Fibroblast of the conjunctiva (primary cell): ENCODE data around the gene EFNA2.
A peak's percentile ranks its signal among the peaks of the same experiment; 100 is the strongest.

Experiments used
- DNase-seq: peaks from one replicate; pipeline ENCODE4 v3.0.0-alpha.2; 2010; ENCODE audit warnings: low read depth

The EFNA2 gene

DNA sequence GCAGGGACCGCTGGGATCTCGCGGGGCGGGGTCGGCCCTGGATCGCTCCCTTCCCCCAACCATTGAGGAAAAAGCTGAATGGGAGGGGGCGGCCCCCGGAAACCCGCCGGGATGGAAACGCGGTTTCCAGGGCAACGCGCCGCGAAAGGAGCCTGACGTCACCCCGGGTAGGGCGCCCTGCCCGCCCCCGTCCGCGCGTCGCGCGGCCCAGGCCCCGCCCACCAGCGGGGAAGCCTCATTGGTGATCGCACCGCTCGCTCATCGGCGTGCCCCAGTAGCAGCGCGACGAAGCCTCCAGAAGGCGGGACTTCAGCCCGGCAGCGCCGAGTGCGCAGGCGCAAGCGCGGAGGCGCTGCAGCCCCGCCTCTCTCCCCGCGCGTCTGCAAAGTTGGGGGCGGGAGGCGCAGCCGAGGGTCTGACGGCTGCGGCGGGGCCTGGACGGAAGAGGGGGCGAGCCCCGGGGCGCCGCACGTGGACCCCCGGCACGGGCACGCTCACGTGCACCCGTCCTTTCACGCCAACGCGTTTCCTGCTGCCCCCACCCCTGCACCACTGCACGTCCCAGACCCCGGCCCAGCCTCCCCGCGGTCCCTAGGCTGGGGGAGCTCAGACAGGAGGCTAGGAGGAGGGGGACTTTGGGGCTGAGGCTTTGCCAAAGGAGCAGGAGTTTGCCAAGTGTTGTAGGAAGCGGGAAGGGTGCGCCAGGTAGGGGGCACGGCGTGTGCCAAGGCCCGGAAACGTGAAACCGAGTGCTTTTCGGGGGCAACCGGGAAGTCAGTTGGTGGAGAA, 24.7 kb upstream of the EFNA2 start:
- peak; percentile 94 for DNase-seq

DNA sequence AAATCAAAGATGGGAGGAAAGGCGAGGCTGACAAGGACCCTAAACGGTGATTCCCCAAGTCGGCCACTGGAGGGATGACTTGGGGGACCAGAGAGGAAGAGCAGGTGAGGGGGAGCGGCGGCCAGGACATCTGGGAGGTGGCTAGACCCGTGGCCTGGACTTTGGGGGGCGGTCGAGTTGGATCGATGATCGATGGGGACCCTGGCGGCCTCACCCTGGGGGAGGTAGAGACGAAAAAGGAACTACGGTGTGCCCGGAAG, 24.2 kb upstream of the EFNA2 start:
- no peak for DNase-seq

DNA sequence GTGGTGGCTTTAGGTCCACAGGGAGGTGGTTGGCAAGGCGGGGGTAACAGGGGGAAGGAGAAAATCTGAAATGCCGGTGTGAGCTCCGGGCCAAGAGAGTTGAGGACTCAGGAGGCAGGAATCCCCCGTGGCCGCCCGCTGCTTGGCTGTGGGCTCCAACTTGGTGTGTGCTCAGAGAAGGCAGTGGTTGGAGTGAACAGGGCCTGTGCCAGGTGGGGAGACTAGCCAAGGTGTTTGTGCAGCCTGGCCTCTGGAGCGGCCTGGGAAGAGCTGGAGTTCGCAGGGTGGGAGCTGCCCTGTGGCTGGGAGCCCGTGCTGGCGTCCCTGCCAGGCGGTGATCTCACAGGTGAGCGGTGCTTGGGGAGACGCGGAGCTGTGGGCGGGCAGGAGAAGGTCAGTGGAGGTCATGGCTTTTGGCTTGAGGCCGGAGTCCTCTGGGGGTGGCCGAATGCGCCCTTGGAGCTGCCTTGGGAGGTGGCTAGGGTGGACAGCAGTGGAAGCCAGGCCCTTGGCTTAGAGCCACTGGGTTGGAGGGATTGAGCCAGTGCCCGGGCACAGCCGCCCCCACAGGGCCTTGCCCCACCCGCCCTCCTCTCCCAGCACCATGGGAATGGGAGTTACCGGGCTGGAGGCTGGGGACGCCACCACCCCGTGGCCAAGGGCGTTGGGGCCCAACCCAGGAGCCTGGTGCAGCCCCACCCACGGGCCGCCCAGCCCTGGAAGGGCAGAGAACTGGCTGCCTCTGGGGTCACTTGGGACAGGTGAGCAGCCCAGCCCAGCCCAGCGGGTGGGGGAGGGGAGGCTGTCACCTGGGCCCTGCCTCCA, 23.7 kb upstream of the EFNA2 start:
- no peak for DNase-seq

DNA sequence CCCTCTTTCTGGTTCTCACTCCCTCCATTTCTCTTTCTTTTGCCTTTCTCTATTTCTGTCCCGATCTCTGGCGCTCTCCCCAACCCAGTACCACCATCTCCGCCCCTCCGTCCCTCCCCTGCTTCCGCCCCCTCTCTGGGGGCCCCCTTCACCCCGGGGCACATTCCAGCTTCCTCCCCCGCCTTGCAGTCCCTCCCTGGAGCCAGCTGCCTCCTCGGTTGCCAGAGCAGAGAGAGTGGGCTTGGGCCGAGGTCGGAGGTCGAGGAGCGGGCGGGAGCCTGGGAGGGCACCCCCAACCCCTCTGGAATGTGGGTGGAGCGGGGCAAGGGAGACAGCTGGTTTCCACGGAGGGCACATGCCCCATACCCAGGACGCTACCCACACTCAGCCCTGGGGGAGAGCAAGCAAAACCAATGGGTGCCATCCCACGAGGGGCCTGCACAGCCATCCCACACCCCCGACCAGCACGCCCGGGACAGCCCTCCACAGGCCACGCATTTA, 23.0 kb upstream of the EFNA2 start:
- DNase-seq: no peak

DNA sequence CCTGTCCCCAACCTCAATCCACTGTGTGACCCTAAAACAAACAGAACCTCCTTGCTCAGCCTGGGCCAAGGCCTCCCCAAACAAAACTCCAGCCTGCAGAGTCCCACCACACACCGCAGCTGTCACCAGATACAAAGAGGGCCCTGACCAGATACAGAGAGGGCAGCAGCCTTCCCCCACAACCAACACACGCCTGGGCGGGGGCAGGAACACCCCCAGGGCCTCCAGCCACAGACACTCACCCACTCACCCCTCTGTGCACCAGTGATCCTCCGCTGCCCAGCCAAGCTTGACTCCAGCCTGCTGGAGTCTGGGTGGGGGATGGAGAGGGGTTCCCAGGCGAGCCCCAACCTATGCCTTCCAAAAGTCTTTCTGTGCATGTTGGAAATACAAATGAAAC, 22.5 kb upstream of the EFNA2 start:
- DNase-seq: no peak

DNA sequence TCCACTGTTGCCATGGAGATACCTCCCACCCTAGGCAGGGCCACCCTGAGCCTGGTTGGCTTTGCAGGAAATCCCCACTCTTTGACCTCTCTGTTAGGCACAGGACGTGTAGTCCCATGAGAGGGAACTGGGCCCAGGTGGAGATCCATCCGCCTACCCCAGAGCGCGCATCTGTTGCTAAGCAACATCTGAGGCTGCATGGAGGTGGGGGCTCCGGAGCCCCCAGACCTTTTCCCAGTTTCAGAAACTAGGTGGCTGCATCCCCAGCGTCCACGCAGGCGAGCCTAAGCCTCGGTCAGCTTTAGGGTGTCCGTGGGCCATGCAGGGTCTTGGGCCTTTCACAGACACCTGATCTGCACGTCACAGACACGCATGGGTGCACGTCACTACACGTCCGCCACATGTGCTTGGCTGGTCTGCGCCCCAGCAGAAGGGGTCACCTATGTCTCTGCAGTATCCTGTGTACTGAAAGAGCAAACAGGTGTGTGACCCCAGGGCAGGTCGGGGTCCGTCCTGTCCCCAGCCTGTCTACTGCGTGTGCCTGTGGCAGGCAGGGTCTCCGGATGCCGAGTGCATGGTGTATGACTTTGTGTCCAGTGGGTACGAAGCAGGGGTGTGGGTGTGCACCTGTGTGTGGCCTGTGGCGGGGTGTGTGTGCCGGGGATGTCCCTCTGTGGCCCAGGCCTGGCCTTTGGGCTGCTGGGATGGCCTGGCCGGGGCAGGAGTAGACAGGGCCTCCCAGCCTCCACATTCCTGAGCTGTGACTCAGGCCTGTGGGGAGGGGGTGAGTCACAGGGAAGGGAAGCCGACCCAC, 20.7 kb upstream of the EFNA2 start:
- DNase-seq: peak; percentile 73

DNA sequence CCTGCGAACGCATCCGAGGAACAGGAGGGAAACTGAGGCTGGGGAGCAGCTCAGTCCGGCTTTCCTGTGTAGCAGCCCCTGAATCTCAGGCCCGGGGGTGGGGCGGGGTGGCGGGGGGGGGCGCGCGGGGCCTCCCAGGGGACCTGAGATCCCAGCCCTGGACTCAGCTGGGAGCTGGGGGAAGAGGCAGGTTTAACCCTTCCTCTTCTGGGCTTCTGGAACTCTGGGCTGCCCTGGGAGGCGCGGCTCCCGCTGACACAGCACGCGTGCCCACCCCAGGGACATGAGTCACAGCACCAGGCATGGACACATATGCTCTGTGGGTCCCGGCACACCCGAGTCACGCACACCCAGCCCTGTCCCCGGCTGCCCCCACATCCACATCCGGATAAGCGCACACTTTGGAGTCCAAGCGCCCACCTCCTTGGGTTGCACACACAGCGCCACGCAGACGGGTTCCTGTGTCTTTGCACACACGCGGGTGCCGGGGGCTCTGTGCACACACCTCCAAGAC, 20.0 kb upstream of the EFNA2 start:
- no peak for DNase-seq

DNA sequence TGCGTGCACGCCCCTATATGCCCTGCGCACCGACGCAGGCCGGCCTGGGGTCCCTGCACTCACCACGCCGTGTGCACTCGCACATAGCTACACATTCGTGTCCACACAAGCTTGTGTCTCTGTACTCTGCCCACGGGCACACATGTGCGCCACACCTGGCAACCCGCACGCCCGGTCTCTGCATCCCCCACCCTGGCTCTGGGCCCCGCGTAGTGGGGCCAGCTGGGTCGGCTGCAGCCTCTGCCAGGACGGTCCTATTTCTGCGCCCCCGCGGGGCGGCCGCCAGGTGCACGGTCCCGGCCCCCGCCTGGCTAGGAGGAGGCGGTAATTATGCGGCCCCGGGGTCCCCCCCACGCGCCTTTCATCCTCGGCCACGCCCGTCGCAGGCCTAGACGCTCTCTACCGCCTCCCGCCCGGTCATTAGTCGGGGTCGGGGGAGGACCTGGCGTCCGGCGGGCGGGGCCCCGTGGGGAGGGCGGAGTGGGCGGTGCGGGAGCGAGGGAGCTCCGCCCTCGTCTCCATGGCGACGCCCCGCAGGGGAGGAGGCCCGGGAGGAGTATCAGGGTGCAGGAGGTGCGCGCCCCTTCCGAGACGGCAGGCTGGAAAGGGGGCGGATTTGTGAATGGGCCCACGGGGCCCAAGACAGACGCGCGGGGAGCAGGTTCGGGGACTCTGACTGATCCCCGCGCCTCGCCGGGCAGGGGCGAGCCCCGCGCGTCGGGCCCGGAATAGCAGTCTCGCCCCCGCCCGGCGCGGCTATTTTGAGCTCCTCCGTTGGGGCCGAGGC, 19.4 kb upstream of the EFNA2 start:
- DNase-seq: no peak

DNA sequence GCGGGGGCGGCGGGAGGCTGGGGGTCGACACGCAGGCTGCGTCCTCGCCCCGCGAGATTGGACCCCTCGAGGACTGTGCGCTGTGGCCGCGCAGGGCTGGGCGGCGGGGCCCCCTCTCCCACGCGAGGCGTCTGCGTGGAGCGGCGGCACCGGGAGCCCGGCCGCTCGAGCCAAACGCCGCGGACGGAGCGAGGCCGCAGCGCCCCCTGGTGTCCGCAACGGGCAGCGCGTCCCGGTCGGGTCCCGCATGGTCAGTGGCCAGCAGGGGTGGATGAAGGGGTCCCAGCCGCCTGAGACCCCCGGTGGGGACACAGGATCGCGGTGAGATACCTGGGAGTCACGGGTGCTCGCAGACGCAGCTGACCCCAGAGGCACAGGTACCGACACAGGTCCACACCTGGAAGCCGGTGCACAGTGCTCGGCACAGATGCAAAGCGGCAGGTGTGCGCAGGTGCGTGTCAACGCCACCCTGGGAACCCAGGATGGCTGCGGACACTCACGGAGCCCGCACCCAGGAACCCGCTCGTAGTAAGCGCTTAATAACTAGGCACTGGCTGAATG, 18.7 kb upstream of the EFNA2 start:
- DNase-seq: no peak

DNA sequence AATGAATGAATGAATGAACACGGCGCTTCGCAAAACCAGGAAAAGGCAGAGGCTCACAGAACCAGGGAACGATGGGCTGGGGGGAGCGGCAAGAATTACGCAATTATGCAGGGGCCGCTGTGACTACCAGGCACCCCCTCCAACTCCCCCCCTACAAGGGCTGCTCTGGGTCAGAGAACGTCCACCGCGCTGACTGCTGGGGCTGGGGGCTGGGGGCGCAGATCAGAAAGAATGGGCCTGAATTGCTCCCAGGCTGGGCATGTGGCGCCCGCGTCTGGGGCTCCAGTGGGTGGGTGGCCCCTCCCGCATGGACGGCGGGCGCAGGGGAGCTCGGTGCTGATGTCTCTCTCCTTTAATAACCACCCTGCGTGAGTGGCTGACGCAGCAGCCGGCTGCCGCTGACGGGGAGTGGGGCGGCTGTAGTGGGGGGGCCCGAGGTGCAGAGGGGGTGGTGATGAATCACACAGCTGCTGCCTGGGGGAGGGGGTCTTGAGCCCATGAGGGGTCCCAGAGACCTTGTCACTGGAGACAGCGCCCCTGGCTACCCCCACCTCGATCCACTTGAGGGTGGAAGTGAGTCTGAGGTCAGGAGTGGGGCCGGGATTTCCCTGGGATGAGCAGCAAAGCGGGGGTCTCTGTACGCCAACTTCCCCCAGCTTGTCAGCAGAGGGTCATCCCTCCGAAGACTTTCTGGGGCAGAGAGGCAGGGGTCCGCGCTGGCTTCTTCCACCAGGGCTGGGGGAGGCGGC, 18.0 kb upstream of the EFNA2 start:
- DNase-seq: no peak

DNA sequence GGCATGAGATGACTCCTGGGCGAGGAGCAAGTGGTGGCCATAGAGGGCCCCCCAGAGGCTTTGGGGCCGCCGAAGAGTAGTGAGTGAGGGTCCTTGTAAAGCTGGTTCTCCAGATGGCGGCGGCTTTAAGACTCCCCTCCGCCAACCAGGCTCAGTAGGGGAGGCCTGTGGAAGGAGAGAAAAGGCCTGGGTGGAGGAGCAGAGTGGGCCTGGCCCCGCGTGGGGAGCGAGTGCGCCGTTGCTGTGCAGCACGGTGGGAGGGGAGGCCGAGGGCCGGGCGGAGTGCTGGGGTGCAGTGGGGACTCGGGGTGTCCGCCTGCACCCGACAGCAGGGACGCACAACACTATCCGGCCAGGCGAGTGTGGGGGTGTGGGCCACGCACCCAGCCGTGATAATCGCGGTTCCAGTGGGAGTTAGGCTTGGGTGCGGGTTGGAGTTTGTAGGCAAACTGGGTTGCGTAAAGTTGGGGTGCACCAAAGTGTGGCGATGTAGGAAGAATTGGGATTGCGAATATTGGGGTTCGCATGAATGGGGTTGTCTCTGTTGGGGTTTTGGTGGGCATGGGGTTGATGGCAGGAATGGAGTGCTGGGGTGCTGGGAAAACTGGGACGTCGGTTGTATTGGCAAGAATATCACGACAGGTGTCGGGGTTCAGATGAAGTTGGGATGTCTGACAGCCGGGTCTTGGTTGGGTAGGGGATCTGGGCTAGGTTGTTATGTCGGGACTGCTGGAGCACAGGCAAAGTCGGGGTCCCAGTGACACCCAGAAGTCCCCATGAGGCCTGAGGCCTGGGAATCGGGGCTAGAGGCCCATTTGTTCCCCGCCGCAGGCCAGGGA, 17.2 kb upstream of the EFNA2 start:
- no peak for DNase-seq

DNA sequence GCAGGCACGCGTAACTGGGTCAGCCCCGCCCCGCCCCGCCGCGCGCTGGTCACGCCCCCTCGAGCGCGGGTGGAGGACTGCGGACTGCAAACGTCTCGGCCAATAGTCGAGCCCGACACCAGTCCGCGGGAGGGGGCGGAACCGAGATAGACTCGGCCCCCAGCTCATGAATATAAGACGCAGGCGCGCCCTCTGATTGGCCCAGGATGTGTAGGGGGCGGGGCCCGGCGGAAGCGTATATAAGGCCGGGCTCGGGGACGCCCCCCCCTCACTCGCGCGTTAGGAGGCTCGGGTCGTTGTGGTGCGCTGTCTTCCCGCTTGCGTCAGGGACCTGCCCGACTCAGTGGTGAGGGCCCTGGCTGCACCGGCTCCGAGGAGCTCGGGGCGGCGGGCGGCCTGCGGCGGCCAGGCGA, 16.6 kb upstream of the EFNA2 start, which contains the start of gene CIRBP:
TSS of gene CIRBP (plus strand) at position 268 of the 413 bp plus-strand sequence. CDS start 1,602 bp downstream, outside the sequence.
- peak; percentile 99 for DNase-seq

DNA sequence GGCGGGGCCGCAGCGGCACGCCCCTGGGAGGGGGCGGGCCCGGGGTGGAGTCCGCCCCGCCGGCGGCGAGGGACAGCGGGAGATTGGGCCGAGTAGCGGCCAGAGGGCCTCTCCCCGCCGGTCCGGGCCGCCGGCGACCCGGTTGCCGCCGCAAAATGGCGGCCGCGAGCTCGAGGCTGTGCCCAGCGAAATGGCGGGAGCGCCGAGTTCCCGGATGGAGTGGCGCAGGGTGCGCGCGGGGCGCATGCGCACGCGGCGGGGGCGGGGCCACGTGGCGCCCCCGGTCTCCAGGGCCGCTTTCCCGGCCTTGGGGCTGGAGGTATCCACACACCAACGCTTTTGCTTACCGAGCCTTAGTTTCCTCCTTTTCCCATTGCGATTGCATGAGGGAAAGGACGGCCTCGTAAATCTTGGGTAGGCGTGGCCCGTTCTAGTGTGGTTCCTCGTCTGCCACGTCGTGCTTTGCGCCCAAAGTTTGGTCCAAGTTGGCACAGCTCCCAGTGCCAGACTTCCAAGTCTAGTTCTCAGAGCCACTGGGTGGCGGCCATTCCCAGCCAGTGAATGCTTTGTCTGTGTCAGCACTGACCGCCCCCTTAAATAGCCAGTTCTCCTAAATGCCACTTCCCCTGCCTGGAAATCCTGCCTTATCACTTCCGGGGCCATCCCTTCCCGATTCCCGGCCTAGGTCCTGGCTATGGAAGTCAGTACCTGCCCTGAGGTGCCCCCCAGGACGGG, 16.0 kb upstream of the EFNA2 start:
- peak; percentile 81 for DNase-seq

DNA sequence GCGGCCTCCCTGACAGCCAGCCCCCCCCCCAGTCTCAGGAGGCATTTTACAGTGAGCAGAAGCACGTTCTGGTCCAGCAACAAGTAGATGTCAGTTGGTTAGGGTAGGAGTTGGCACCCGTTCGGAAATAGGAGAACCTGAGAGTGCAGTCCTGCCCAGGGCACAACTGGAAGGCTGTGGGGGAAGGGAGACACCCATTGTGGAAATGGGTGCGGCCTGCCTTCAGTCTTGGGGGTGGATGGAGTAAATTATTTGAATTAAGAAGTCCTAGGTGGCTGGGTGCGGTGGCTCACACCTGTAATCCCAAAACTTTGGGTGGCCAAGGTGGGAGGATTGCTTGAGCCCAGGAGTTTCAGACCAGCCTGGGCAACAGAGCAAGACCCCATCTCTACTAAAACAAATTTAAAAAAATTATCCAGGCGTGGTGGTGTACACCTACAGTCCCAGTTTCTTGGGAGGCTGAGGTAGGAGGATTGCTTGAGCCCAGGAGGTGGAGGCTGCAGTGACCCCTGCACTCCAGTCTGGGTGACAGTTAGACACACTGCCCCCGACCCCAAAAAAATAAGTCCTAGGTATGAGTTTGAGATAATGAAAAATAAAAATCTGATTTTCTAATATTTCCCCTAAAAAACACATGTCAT, 15.3 kb upstream of the EFNA2 start:
- no peak for DNase-seq

DNA sequence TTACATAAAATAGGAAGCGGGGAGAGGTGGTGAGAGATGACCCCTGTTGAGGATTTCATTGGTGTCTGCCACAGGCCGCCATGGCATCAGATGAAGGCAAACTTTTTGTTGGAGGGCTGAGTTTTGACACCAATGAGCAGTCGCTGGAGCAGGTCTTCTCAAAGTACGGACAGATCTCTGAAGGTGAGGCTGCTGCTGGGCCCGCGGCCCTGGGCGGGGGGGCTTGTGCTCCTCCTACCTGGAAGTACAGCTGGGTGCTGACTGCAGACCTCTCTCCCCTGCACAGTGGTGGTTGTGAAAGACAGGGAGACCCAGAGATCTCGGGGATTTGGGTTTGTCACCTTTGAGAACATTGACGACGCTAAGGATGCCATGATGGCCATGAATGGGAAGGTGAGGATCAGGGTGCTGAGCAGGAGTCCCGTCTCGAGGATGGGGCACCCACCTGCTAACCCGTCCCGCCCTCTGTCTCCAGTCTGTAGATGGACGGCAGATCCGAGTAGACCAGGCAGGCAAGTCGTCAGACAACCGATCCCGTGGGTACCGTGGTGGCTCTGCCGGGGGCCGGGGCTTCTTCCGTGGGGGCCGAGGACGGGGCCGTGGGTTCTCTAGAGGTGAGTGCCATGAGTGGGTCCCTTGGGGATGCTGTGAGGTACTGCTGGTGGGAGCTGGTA, 14.7 kb upstream of the EFNA2 start:
- no peak for DNase-seq

DNA sequence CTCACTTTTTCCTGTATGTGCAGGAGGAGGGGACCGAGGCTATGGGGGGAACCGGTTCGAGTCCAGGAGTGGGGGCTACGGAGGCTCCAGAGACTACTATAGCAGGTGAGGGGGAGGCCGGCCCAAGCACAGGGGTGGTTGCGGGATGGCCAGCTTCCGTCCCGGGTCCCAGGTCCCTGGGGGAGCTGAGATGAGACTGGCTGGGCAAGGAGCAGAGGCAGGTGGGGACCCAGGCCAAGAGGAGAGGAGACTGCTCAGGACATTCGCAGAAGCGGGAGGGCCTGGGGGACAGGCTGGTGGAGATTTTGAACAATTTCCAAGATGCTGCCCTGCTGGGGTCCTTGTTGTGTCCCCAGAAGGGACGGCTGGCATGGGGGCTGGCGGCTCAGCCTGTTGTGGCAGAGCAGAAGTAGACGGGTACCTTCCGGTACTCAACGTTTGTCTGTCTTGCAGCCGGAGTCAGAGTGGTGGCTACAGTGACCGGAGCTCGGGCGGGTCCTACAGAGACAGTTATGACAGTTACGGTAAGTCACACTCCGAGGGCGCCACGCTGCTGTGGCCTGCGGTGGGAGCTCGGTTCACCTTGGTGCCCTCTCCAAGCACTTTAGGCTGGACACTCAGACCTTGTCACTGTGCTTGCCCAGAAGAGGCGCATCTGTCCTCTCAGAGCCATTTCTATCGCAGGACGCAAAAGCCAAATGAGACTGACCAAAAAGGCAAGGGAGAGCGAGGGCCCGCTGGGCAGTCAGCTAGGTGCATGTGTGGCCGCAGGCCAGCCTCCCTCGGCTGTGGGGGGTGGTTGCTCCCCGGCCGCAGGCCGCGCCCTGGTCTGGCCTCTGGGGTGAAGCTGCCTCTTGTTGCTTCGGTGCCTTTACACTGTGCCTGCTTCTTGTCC, 13.9 kb upstream of the EFNA2 start:
- DNase-seq: no peak
